ENCODE data around the gene CCDC88B.

CCDC88B gene

GRCh38 chr11:64384981-64385944 is 45.3 kb downstream of the CCDC88B start:
- H2BK5ac ChIP-seq (ENCODE audit: low read length) = peak overlapping the region; percentile 26
- H3K23ac ChIP-seq (ENCODE audit: low read depth, low read length, poor library complexity) = no peak overlapping the region
- H3K79me1 ChIP-seq (ENCODE audit: low read depth, low read length) = no peaks in the 10 kb centered on the region
- peak overlapping the region; percentile 65 for H3K18ac ChIP-seq (ENCODE audit: low read length)
- H3K4me3 ChIP-seq (ENCODE audit: low read length in 2 of 2) = no peak overlapping the region
- H3K4me2 ChIP-seq (ENCODE audit: insufficient read depth, low read length, poor library complexity, severe bottlenecking) = no peak overlapping the region
- H3K4me1 ChIP-seq (ENCODE audit: control insufficient read depth in 2 of 2, insufficient read depth in 1 of 2, low read depth in 1 of 2, low read length in 2 of 2) = peaks cover 0 to 10% of the 10 kb centered on the region in 2 donors
- H3K9me3 ChIP-seq (replicated peaks in 1 of 2; ENCODE audit: control insufficient read depth in 2 of 2, insufficient read depth in 1 of 2, low read depth in 1 of 2, low read length in 2 of 2) = no peaks in the 10 kb centered on the region
- H2BK120ac ChIP-seq (ENCODE audit: low read depth, low read length) = no peak overlapping the region
- no peak overlapping the region for H4K8ac ChIP-seq (ENCODE audit: low read depth, low read length)
- H3K14ac ChIP-seq (ENCODE audit: low read length) = no peak overlapping the region
- H2BK15ac ChIP-seq (ENCODE audit: low read length) = peak overlapping the region; percentile 30
- H3K27me3 ChIP-seq (ENCODE audit: control insufficient read depth in 3 of 3, insufficient read depth in 3 of 3, low read depth in 1 of 3, low read length in 3 of 3) = peaks cover 0 to 45% (median 0%) of the 10 kb centered on the region in 3 experiments
- H2AK5ac ChIP-seq (ENCODE audit: low read depth, low read length) = no peak overlapping the region
- no peak for DNase-seq (ENCODE audit: low spot score)
- no peaks in the 10 kb centered on the region for H3K36me3 ChIP-seq (replicated peaks in 1 of 2; ENCODE audit: control insufficient read depth in 2 of 2, insufficient read depth in 2 of 2, low read length in 2 of 2)
- H3K9ac ChIP-seq (ENCODE audit: low read depth, low read length, poor library complexity) = no peak overlapping the region
- no peak overlapping the region for H3K4ac ChIP-seq (ENCODE audit: low read length)
- no CpG with 5 or more reads among the region's 15 CpGs for WGBS, 2 donors (ENCODE audit: extremely low coverage in 2 of 2, insufficient read length in 2 of 2, insufficient replicate concordance in 1 of 2)
- no peak overlapping the region for H2AFZ ChIP-seq (ENCODE audit: low read length)
- no peak overlapping the region for H3K27ac ChIP-seq (replicated peaks; ENCODE audit: low read length)
- no peak overlapping the region for H4K91ac ChIP-seq (ENCODE audit: low read depth, low read length, poor library complexity)
- H2BK12ac ChIP-seq (ENCODE audit: low read length) = no peak overlapping the region

DNA sequence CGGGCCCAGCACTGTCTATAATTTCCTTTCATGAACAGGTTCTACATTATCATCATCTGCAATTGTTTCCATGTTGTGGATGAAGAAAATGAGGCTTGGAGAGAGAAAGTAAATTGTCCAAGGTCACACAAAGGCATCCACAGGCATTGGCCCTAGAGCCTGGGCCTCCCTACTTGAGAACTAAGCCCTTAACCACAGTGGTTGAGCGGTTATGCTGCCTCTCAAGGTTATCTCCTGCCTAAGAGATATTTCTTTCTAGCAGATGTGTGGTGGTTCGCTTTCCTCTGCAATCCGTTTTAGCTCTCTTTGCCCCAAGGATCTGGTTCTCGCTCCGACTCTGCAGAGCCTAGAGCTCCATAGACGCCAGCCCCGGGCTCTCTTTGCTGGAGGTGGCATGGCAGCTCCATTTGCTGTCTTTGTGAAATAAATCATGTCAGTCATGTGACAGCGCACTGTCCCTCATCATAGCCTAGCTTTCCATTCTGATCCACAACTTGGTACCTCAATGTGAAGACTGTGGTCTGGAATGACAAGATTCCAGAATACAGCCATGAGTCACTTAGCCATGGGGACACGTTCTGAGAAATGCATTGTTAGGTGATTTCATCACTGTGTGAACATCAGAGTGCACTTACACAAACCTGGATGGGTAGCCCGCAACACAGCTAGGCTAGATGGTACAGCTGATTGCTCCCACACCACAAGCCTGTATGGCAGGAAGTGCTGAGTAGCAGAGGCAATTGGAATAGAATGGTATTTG is 46.1 kb downstream of the CCDC88B start:
- no peak overlapping the region for H3K27ac ChIP-seq (replicated peaks; ENCODE audit: low read length)

GRCh38 chr11:64387916-64388315 is 47.9 kb downstream of the CCDC88B start:
- DNase-seq (ENCODE audit: low spot score) = no peak
- H3K27ac ChIP-seq (replicated peaks; ENCODE audit: low read length) = no peak overlapping the region
- no peak overlapping the region for H3K9ac ChIP-seq (ENCODE audit: low read depth, low read length, poor library complexity)
- H2AFZ ChIP-seq (ENCODE audit: low read length) = no peak overlapping the region
- H3K4ac ChIP-seq (ENCODE audit: low read length) = no peak overlapping the region
- no peak overlapping the region for H3K14ac ChIP-seq (ENCODE audit: low read length)
- H3K27me3 ChIP-seq (ENCODE audit: control insufficient read depth in 3 of 3, insufficient read depth in 3 of 3, low read depth in 1 of 3, low read length in 3 of 3) = peaks cover 0 to 35% (median 0%) of the 10 kb centered on the region in 3 experiments
- H3K4me1 ChIP-seq (ENCODE audit: control insufficient read depth in 2 of 2, insufficient read depth in 1 of 2, low read depth in 1 of 2, low read length in 2 of 2) = peaks cover 0 to under 1% of the 10 kb centered on the region in 2 donors
- H3K4me3 ChIP-seq (ENCODE audit: low read length in 2 of 2) = no peak overlapping the region
- no peaks in the 10 kb centered on the region for H3K9me3 ChIP-seq (replicated peaks in 1 of 2; ENCODE audit: control insufficient read depth in 2 of 2, insufficient read depth in 1 of 2, low read depth in 1 of 2, low read length in 2 of 2)
- H3K23ac ChIP-seq (ENCODE audit: low read depth, low read length, poor library complexity) = no peak overlapping the region
- H3K36me3 ChIP-seq (replicated peaks in 1 of 2; ENCODE audit: control insufficient read depth in 2 of 2, insufficient read depth in 2 of 2, low read length in 2 of 2) = no peaks in the 10 kb centered on the region
- H2BK120ac ChIP-seq (ENCODE audit: low read depth, low read length) = no peak overlapping the region
- no peak overlapping the region for H4K8ac ChIP-seq (ENCODE audit: low read depth, low read length)
- no peak overlapping the region for H2BK5ac ChIP-seq (ENCODE audit: low read length)
- no peak overlapping the region for H3K4me2 ChIP-seq (ENCODE audit: insufficient read depth, low read length, poor library complexity, severe bottlenecking)
- H2BK15ac ChIP-seq (ENCODE audit: low read length) = no peak overlapping the region
- H2BK12ac ChIP-seq (ENCODE audit: low read length) = no peak overlapping the region
- no peak overlapping the region for H2AK5ac ChIP-seq (ENCODE audit: low read depth, low read length)
- H3K18ac ChIP-seq (ENCODE audit: low read length) = no peak overlapping the region
- H4K91ac ChIP-seq (ENCODE audit: low read depth, low read length, poor library complexity) = no peak overlapping the region
- no peaks in the 10 kb centered on the region for H3K79me1 ChIP-seq (ENCODE audit: low read depth, low read length)

More for the DNA sequence above, 46.1 kb downstream of the CCDC88B start:
- Histone ChIP-seq H2BK5ac (ENCODE audit: low read length) (no peak overlapping the region), H3K36me3 (replicated peaks in 1 of 2; ENCODE audit: control insufficient read depth in 2 of 2, insufficient read depth in 2 of 2, low read length in 2 of 2) (no peaks in the 10 kb centered on the region), H3K14ac (ENCODE audit: low read length) (no peak overlapping the region), H3K4ac (ENCODE audit: low read length) (no peak overlapping the region), H2AFZ (ENCODE audit: low read length) (no peak overlapping the region), H3K4me2 (ENCODE audit: insufficient read depth, low read length, poor library complexity, severe bottlenecking) (no peak overlapping the region), H2BK12ac (ENCODE audit: low read length) (no peak overlapping the region), H3K9ac (ENCODE audit: low read depth, low read length, poor library complexity) (no peak overlapping the region), H2BK15ac (ENCODE audit: low read length) (no peak overlapping the region), H4K91ac (ENCODE audit: low read depth, low read length, poor library complexity) (no peak overlapping the region), H3K79me1 (ENCODE audit: low read depth, low read length) (no peaks in the 10 kb centered on the region), H3K23ac (ENCODE audit: low read depth, low read length, poor library complexity) (no peak overlapping the region), H2AK5ac (ENCODE audit: low read depth, low read length) (no peak overlapping the region), H3K9me3 (replicated peaks in 1 of 2; ENCODE audit: control insufficient read depth in 2 of 2, insufficient read depth in 1 of 2, low read depth in 1 of 2, low read length in 2 of 2) (no peaks in the 10 kb centered on the region), H3K18ac (ENCODE audit: low read length) (no peak overlapping the region), H2BK120ac (ENCODE audit: low read depth, low read length) (no peak overlapping the region), H3K27me3 (ENCODE audit: control insufficient read depth in 3 of 3, insufficient read depth in 3 of 3, low read depth in 1 of 3, low read length in 3 of 3) (peaks cover 0 to 45% (median 0%) of the 10 kb centered on the region in 3 experiments), H4K8ac (ENCODE audit: low read depth, low read length) (no peak overlapping the region), H3K4me3 (ENCODE audit: low read length in 2 of 2) (no peak overlapping the region), H3K4me1 (ENCODE audit: control insufficient read depth in 2 of 2, insufficient read depth in 1 of 2, low read depth in 1 of 2, low read length in 2 of 2) (peaks cover 0 to 10% of the 10 kb centered on the region in 2 donors)
- DNase-seq (ENCODE audit: low spot score) = no peak
- WGBS, 2 donors (ENCODE audit: extremely low coverage in 2 of 2, insufficient read length in 2 of 2, insufficient replicate concordance in 1 of 2) = no CpG with 5 or more reads among the region's 11 CpGs

GRCh38 chr11:64388894-64389293 is 48.9 kb downstream of the CCDC88B start:
- Histone ChIP-seq H3K36me3 (replicated peaks in 1 of 2; ENCODE audit: control insufficient read depth in 2 of 2, insufficient read depth in 2 of 2, low read length in 2 of 2) (no peaks in the 10 kb centered on the region), H2BK120ac (ENCODE audit: low read depth, low read length) (no peak overlapping the region), H3K23ac (ENCODE audit: low read depth, low read length, poor library complexity) (peak overlapping the region; percentile 40), H3K27ac (replicated peaks; ENCODE audit: low read length) (no peak overlapping the region), H3K4me3 (ENCODE audit: low read length in 2 of 2) (no peak overlapping the region), H3K4me2 (ENCODE audit: insufficient read depth, low read length, poor library complexity, severe bottlenecking) (no peak overlapping the region), H4K8ac (ENCODE audit: low read depth, low read length) (no peak overlapping the region), H2AFZ (ENCODE audit: low read length) (no peak overlapping the region), H3K9me3 (replicated peaks in 1 of 2; ENCODE audit: control insufficient read depth in 2 of 2, insufficient read depth in 1 of 2, low read depth in 1 of 2, low read length in 2 of 2) (no peaks in the 10 kb centered on the region), H2BK15ac (ENCODE audit: low read length) (no peak overlapping the region), H3K79me1 (ENCODE audit: low read depth, low read length) (no peaks in the 10 kb centered on the region), H3K4ac (ENCODE audit: low read length) (no peak overlapping the region), H3K9ac (ENCODE audit: low read depth, low read length, poor library complexity) (no peak overlapping the region), H3K14ac (ENCODE audit: low read length) (no peak overlapping the region), H3K4me1 (ENCODE audit: control insufficient read depth in 2 of 2, insufficient read depth in 1 of 2, low read depth in 1 of 2, low read length in 2 of 2) (no peaks in the 10 kb centered on the region), H2AK5ac (ENCODE audit: low read depth, low read length) (no peak overlapping the region), H2BK12ac (ENCODE audit: low read length) (no peak overlapping the region), H3K18ac (ENCODE audit: low read length) (no peak overlapping the region), H4K91ac (ENCODE audit: low read depth, low read length, poor library complexity) (no peak overlapping the region), H2BK5ac (ENCODE audit: low read length) (no peak overlapping the region), H3K27me3 (ENCODE audit: control insufficient read depth in 3 of 3, insufficient read depth in 3 of 3, low read depth in 1 of 3, low read length in 3 of 3) (peaks cover 0 to 32% (median 0%) of the 10 kb centered on the region in 3 experiments)
- no CpG with 5 or more reads among the region's 10 CpGs for WGBS, 2 donors (ENCODE audit: extremely low coverage in 2 of 2, insufficient read length in 2 of 2, insufficient replicate concordance in 1 of 2)
- no peak for DNase-seq (ENCODE audit: low spot score)

Measured in neuronal stem cell (in vitro differentiated cells).